HCT116 (cell line): ENCODE data around the gene MAP1S. TPM values are rescaled to one million over a fixed set of nuclear protein-coding genes. Genes with fewer than 3 reads are reported as not detected.

ENCODE experiments used
- ATAC-seq: fragments of 200-7000 bp; cut with Tn5 transposase; 2 replicates; pipeline ENCODE4 v1.9.1; 2020; ENCODE audit warnings: mild to moderate bottlenecking, moderate library complexity
- BruUV-seq: library from RNA; stranded (reverse); fragments of 400-500 nt; replicated peaks from 2 replicates; lab custom pipeline; 2021; lab: Mats Ljungman, UMichigan
- CTCF ChIA-PET: fragments of 300-600 bp; sonication (Branson Sonifier 250); formaldehyde crosslinking; loops from one replicate; lab custom pipeline; 2021; ENCODE audit warnings: antibody characterized with exemption; lab: Charles Lee
- POLR2A ChIA-PET: fragments of 300-600, 350-600 bp; sonication (Branson Sonifier 250); formaldehyde crosslinking; loops from one replicate; lab custom pipeline; 2021; ENCODE audit warnings: antibody characterized with exemption; lab: Charles Lee
- RAD21 ChIA-PET, 2 experiments: fragments of 300-600 bp; sonication (Branson Sonifier 250); formaldehyde crosslinking; loops; one replicate each; lab custom pipeline; 2023; ENCODE audit warnings: low total read pairs in 2 of 2; ENCODE audit not compliant: uncharacterized antibody in 2 of 2, unreplicated experiment in 2 of 2, low non-redundant PET in 1 of 2; lab: Charles Lee
- DNase-seq: peaks from one replicate; pipeline ENCODE4 v3.0.0-alpha.2; 2010; ENCODE audit warnings: low read depth, low spot score
- H2AFZ ChIP-seq: fragments of 200-600 bp; shearing (Covaris generic), sonication (generic); 2 replicates; pipeline ENCODE4 v1.6.1; 2017; ENCODE audit warnings: low read depth, mixed run types, mixed read lengths, antibody characterized with exemption, low read length; ENCODE audit not compliant: poor library complexity, severe bottlenecking
- H3K27ac ChIP-seq: 2 replicates; pipeline ENCODE4 v1.5.1; 2012; ENCODE audit warnings: low read depth, low read length
- H3K27me3 ChIP-seq: fragments of 200-600 bp; sonication (generic); 2 replicates; pipeline ENCODE4 v1.6.1; 2016; ENCODE audit warnings: mixed run types, low read length, mixed read lengths; ENCODE audit not compliant: insufficient read depth
- H3K36me3 ChIP-seq, 2 experiments: fragments of 200-500 bp in 1 of 2; fragments of 200-600 bp in 1 of 2; sonication (Bioruptor generic) in 1 of 2; sonication (generic) in 1 of 2; 2 replicates each; pipeline versions ENCODE4 v1.5.1 to v1.6.1; 2014 to 2016; ENCODE audit warnings: low read length in 2 of 2, inconsistent platforms in 1 of 2, mixed read lengths in 1 of 2, mixed run types in 1 of 2; ENCODE audit not compliant: insufficient read depth in 2 of 2, control insufficient read depth in 1 of 2
- H3K4me1 ChIP-seq, 2 experiments: fragments of 200-600 bp in 1 of 2; sonication (generic) in 1 of 2; 2 replicates each; pipeline versions ENCODE4 v1.5.1 to v1.6.1; 2012 to 2017; ENCODE audit warnings: low read length in 2 of 2, inconsistent platforms in 1 of 2, mild to moderate bottlenecking in 1 of 2, mixed read lengths in 1 of 2, mixed run types in 1 of 2, moderate library complexity in 1 of 2; ENCODE audit not compliant: insufficient read depth in 2 of 2, control insufficient read depth in 1 of 2
- H3K4me2 ChIP-seq: fragments of 200-600 bp; sonication (generic); 2 replicates; pipeline ENCODE4 v1.6.1; 2017; ENCODE audit warnings: mixed run types, low read length, mixed read lengths
- H3K4me3 ChIP-seq, 2 experiments: fragments of 200-600 bp in 1 of 2; sonication (generic) in 1 of 2; replicated peaks in 1 of 2; 2 replicates each; pipeline ENCODE4 v1.5.1; 2011 to 2016; ENCODE audit warnings: low read length in 2 of 2, control low read depth in 1 of 2, low read depth in 1 of 2, mild to moderate bottlenecking in 1 of 2, mixed read lengths in 1 of 2, mixed run types in 1 of 2
- H3K79me2 ChIP-seq: fragments of 200-600 bp; sonication (generic); 2 replicates; pipeline ENCODE4 v1.6.1; 2017; ENCODE audit warnings: mild to moderate bottlenecking, mixed run types, low read length, moderate library complexity, mixed read lengths; ENCODE audit not compliant: insufficient read depth
- H3K9ac ChIP-seq: fragments of 200-600 bp; sonication (generic); 2 replicates; pipeline ENCODE4 v1.6.1; 2016; ENCODE audit warnings: low read length, mixed read lengths
- H3K9me2 ChIP-seq: fragments of 200-600 bp; sonication (generic), shearing (Covaris generic); 2 replicates; pipeline ENCODE4 v1.6.1; 2017; ENCODE audit warnings: mixed run types, mild to moderate bottlenecking, moderate library complexity; ENCODE audit not compliant: insufficient read depth
- H3K9me3 ChIP-seq, 2 experiments: fragments of 200-500 bp in 1 of 2; fragments of 200-600 bp in 1 of 2; sonication (Bioruptor generic) in 1 of 2; sonication (generic) in 1 of 2; 2 replicates each; pipeline ENCODE4 v1.6.1; 2014 to 2017; ENCODE audit warnings: low read length in 2 of 2, mixed read lengths in 2 of 2, inconsistent platforms in 1 of 2, low read depth in 1 of 2, mild to moderate bottlenecking in 1 of 2, mixed run types in 1 of 2, moderate library complexity in 1 of 2; ENCODE audit not compliant: control insufficient read depth in 1 of 2, insufficient read depth in 1 of 2
- H4K20me1 ChIP-seq: fragments of 200-600 bp; sonication (generic), shearing (Covaris generic); 2 replicates; pipeline ENCODE4 v1.6.1; 2017; ENCODE audit warnings: mixed run types, mild to moderate bottlenecking, moderate library complexity; ENCODE audit not compliant: insufficient read depth
- ATF3 ChIP-seq: IDR thresholded peaks from 2 replicates; pipeline ENCODE4 v1.6.1; 2012
- CBX3 ChIP-seq: IDR thresholded peaks from 2 replicates; pipeline ENCODE4 v1.6.1; 2012; ENCODE audit warnings: low read depth
- CEBPB ChIP-seq: IDR thresholded peaks from 2 replicates; pipeline ENCODE4 v1.6.1; 2012; ENCODE audit warnings: low read depth
- CTCF ChIP-seq, 3 experiments: fragments of 200-600 bp in 1 of 3; sonication (generic) in 1 of 3; IDR thresholded peaks in 2 of 3; conservative IDR thresholded peaks in 1 of 3; 2 replicates each; pipeline ENCODE4 v1.5.1; 2012 to 2017; ENCODE audit warnings: low read depth in 2 of 3, low read length in 2 of 3, antibody characterized with exemption in 1 of 3, borderline replicate concordance in 1 of 3, control low read depth in 1 of 3, mild to moderate bottlenecking in 1 of 3, mixed read lengths in 1 of 3, mixed run types in 1 of 3, moderate library complexity in 1 of 3; ENCODE audit not compliant: insufficient read depth in 1 of 3
- EGR1 ChIP-seq: IDR thresholded peaks from 2 replicates; pipeline ENCODE4 v1.6.1; 2012; ENCODE audit warnings: low read depth
- ELF1 ChIP-seq: IDR thresholded peaks from 2 replicates; pipeline ENCODE4 v1.6.1; 2012; ENCODE audit warnings: low read depth, borderline replicate concordance
- EZH2 ChIP-seq: fragments of 200-600 bp; sonication (generic); IDR thresholded peaks from 2 replicates; pipeline ENCODE4 v1.6.1; 2017; ENCODE audit warnings: antibody characterized with exemption, mixed run types
- EZH2phosphoT487 ChIP-seq: fragments of 200-600 bp; IDR thresholded peaks from 2 replicates; pipeline ENCODE4 v1.6.1; 2018; ENCODE audit warnings: antibody characterized with exemption, borderline replicate concordance
- FOSL1 ChIP-seq: IDR thresholded peaks from 2 replicates; pipeline ENCODE4 v1.6.1; 2012; ENCODE audit warnings: low read depth
- JUND ChIP-seq: IDR thresholded peaks from 2 replicates; pipeline ENCODE4 v1.6.1; 2012
- POLR2A ChIP-seq: IDR thresholded peaks from 2 replicates; pipeline ENCODE4 v1.7.0; 2011; ENCODE audit warnings: borderline replicate concordance; ENCODE audit not compliant: insufficient read depth, insufficient read length; ENCODE audit errors: extremely low read depth
- POLR2AphosphoS5 ChIP-seq: IDR thresholded peaks from 2 replicates; pipeline ENCODE4 v1.6.1; 2011; ENCODE audit warnings: mild to moderate bottlenecking, low read depth, low read length, moderate library complexity
- SP1 ChIP-seq: IDR thresholded peaks from 2 replicates; pipeline ENCODE4 v1.6.1; 2012; ENCODE audit warnings: low read depth
- YY1 ChIP-seq: IDR thresholded peaks from 2 replicates; pipeline ENCODE4 v1.6.1; 2011; ENCODE audit warnings: low read length, low read depth, moderate library complexity, mild to moderate bottlenecking; ENCODE audit not compliant: insufficient replicate concordance; ENCODE audit errors: extremely low read depth
- ZNF274 ChIP-seq: fragments of 200-500 bp; sonication (Bioruptor generic); IDR thresholded peaks from 2 replicates; pipeline ENCODE4 v1.6.1; 2014; ENCODE audit warnings: mild to moderate bottlenecking, low read depth, low read length, inconsistent platforms
- intact Hi-C: fragments of 100-400 bp; cut with micrococcal nuclease; formaldehyde crosslinking; loops from 2 replicates; pipeline ENCODE4 v1.10.0; 2022
- total RNA-seq: library from RNA; stranded (reverse); gene quantifications from one replicate; pipeline ENCODE4 v1.2.1, GENCODE V29; 2021; ENCODE audit not compliant: unreplicated experiment
- TF ChIP-seq, protein P1 (sequence below): IDR thresholded peaks from 2 replicates; pipeline ENCODE4 v1.6.1; 2012; ENCODE audit warnings: low read depth
- TF ChIP-seq, protein P2 (sequence below): IDR thresholded peaks from 2 replicates; pipeline ENCODE4 v1.6.1; 2011; ENCODE audit warnings: mild to moderate bottlenecking, low read length, moderate library complexity; ENCODE audit not compliant: insufficient replicate concordance; ENCODE audit errors: extremely low read depth
- TF ChIP-seq, protein P3 (sequence below): IDR thresholded peaks from 2 replicates; pipeline ENCODE4 v1.6.1; 2012

MAP1S gene
- total RNA-seq, 1 experiment from 2014 or later = 80.8 TPM

DNA sequence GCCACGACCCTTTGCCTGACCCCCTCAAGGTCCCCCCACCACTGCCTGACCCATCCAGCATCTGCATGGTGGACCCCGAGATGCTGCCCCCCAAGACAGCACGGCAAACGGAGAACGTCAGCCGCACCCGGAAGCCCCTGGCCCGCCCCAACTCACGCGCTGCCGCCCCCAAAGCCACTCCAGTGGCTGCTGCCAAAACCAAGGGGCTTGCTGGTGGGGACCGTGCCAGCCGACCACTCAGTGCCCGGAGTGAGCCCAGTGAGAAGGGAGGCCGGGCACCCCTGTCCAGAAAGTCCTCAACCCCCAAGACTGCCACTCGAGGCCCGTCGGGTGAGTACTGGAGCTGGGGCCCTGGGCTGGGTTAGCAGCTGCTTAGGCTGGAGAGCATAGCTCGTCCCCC is 8.6 kb downstream of the MAP1S start:
- H3K4me3 ChIP-seq = no peak overlapping the region
- H3K27ac ChIP-seq = no peak overlapping the region
- CTCF ChIA-PET = interaction anchor here (1.5 kb wide), 1 partner anchor 39 kb away, joined by 3 read pairs; no protein-coding TSS in a partner anchor
- no peaks in the 10 kb centered on the region for H3K9me2 ChIP-seq
- no peak overlapping the region for H3K9ac ChIP-seq
- no peaks in the 10 kb centered on the region for H3K27me3 ChIP-seq
- H3K4me1 ChIP-seq = peaks cover 0 to 15% of the 10 kb centered on the region in 2 experiments; a peak in 2 of 4 replicates
- H3K4me2 ChIP-seq = no peak overlapping the region
- peaks cover 55% of the 10 kb centered on the region for H3K79me2 ChIP-seq
- BruUV-seq = no TSS peak
- H2AFZ ChIP-seq = no peak overlapping the region
- H3K36me3 ChIP-seq = peaks cover 35 to 47% of the 10 kb centered on the region in 2 experiments; a peak in 3 of 4 replicates
- DNase-seq = no peak
- 0 out of 2 replicates have a peak, but pooled peaks cover 3% of the 10 kb centered on the region for H4K20me1 ChIP-seq
- POLR2A ChIA-PET = no interaction called here
- intact Hi-C loops = no loop called here
- H3K9me3 ChIP-seq = no peaks in the 10 kb centered on the region
- RAD21 ChIA-PET = no interaction called here
- no peak for ATAC-seq
- TF ChIP-seq, protein P1, sequence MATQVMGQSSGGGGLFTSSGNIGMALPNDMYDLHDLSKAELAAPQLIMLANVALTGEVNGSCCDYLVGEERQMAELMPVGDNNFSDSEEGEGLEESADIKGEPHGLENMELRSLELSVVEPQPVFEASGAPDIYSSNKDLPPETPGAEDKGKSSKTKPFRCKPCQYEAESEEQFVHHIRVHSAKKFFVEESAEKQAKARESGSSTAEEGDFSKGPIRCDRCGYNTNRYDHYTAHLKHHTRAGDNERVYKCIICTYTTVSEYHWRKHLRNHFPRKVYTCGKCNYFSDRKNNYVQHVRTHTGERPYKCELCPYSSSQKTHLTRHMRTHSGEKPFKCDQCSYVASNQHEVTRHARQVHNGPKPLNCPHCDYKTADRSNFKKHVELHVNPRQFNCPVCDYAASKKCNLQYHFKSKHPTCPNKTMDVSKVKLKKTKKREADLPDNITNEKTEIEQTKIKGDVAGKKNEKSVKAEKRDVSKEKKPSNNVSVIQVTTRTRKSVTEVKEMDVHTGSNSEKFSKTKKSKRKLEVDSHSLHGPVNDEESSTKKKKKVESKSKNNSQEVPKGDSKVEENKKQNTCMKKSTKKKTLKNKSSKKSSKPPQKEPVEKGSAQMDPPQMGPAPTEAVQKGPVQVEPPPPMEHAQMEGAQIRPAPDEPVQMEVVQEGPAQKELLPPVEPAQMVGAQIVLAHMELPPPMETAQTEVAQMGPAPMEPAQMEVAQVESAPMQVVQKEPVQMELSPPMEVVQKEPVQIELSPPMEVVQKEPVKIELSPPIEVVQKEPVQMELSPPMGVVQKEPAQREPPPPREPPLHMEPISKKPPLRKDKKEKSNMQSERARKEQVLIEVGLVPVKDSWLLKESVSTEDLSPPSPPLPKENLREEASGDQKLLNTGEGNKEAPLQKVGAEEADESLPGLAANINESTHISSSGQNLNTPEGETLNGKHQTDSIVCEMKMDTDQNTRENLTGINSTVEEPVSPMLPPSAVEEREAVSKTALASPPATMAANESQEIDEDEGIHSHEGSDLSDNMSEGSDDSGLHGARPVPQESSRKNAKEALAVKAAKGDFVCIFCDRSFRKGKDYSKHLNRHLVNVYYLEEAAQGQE = no peak
- no peak for TF ChIP-seq JUND
- no peak for TF ChIP-seq EGR1
- TF ChIP-seq ELF1 = no peak
- TF ChIP-seq ZNF274 = no peak
- no peak for TF ChIP-seq YY1
- TF ChIP-seq POLR2A = no peak
- no peak for TF ChIP-seq CBX3
- TF ChIP-seq CEBPB = no peak
- no peak for TF ChIP-seq FOSL1
- no peak for TF ChIP-seq ATF3
- TF ChIP-seq EZH2 = no peak
- TF ChIP-seq POLR2AphosphoS5 = no peak
- TF ChIP-seq SP1 = no peak
- TF ChIP-seq, protein P2, sequence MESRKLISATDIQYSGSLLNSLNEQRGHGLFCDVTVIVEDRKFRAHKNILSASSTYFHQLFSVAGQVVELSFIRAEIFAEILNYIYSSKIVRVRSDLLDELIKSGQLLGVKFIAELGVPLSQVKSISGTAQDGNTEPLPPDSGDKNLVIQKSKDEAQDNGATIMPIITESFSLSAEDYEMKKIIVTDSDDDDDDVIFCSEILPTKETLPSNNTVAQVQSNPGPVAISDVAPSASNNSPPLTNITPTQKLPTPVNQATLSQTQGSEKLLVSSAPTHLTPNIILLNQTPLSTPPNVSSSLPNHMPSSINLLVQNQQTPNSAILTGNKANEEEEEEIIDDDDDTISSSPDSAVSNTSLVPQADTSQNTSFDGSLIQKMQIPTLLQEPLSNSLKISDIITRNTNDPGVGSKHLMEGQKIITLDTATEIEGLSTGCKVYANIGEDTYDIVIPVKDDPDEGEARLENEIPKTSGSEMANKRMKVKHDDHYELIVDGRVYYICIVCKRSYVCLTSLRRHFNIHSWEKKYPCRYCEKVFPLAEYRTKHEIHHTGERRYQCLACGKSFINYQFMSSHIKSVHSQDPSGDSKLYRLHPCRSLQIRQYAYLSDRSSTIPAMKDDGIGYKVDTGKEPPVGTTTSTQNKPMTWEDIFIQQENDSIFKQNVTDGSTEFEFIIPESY = no peak
- no peak for TF ChIP-seq EZH2phosphoT487
- TF ChIP-seq CTCF (IDR thresholded peaks at IDR 0.05 in 2 of 3, conservative IDR thresholded peaks at IDR 0.05 in 1 of 3; ENCODE audit: borderline replicate concordance in 1 of 3, insufficient read depth in 1 of 3, low read depth in 2 of 3, low read length in 2 of 3) = no peak
- TF ChIP-seq, protein P3, sequence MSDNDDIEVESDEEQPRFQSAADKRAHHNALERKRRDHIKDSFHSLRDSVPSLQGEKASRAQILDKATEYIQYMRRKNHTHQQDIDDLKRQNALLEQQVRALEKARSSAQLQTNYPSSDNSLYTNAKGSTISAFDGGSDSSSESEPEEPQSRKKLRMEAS = no peak
